Measurements from ENCODE around the gene RPH3AL. TPM values are rescaled to one million over a fixed set of nuclear protein-coding genes. Genes with fewer than 3 reads are reported as not detected.

RPH3AL gene
- polyA plus RNA-seq, 1 experiment, result 4.0 TPM

DNA sequence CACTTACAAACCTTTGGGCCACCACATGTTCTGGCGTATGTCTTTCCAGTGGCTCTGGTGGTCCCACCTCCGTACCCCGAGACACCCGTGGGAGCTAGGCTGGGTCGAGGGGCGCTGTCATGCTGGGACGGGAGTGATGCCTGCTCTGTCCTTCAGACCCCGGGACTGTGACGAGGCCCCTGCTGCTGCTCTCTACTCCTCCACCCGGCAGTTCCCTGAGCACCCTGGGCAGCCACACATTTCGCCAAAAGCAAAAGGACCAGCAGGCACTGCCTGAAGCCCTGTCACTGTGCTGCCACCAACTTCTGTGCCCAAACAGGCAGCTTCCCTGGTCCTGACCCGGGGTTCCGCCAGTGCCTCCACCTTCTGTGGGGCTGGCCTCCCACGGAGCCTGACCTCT, 186.7 kb downstream of the RPH3AL start:
- POLR2A ChIA-PET, result no interaction called here
- CTCF ChIA-PET, result interaction anchor here (0.7 to 5.1 kb wide), 3 partner anchors 34 to 221 kb away, joined by 3 to 26 read pairs (median 4); no protein-coding TSS in a partner anchor
- DNase-seq (ENCODE audit: low read depth), result no peak

GRCh38 chr17:164303-165235, 188.0 kb downstream of the RPH3AL start:
- ChIA-PET CTCF (interaction anchor here (0.6 to 5.1 kb wide), 5 partner anchors 10 to 223 kb away, joined by 3 to 26 read pairs (median 3); no protein-coding TSS in a partner anchor), POLR2A (no interaction called here)
- peak; percentile 55 for TF ChIP-seq CTCF (IDR thresholded peaks at IDR 0.05; ENCODE audit: insufficient read depth, low read depth, low read length)
- H3K36me3 ChIP-seq (ENCODE audit: control insufficient read depth, insufficient read depth, low read length), result no peaks in the 10 kb centered on the region
- peaks cover 2% of the 10 kb centered on the region; the same call in 1 of the 2 replicates for H3K27me3 ChIP-seq (ENCODE audit: control insufficient read depth, insufficient read depth, low read length)
- no peak overlapping the region for H3K4me3 ChIP-seq (ENCODE audit: low read depth, low read length)
- DNase-seq (ENCODE audit: low read depth), result no peak

More for the DNA sequence above, 186.7 kb downstream of the RPH3AL start:
- Histone ChIP-seq H3K27me3 (ENCODE audit: control insufficient read depth, insufficient read depth, low read length) (no peaks in the 10 kb centered on the region; the same call in 1 of the 2 replicates), H3K36me3 (ENCODE audit: control insufficient read depth, insufficient read depth, low read length) (no peaks in the 10 kb centered on the region), H3K4me3 (ENCODE audit: low read depth, low read length) (no peak overlapping the region)
- no peak for TF ChIP-seq CTCF (IDR thresholded peaks at IDR 0.05; ENCODE audit: insufficient read depth, low read depth, low read length)

- peak; percentile 31 for TF ChIP-seq CTCF (IDR thresholded peaks at IDR 0.05; ENCODE audit: insufficient read depth, low read depth, low read length)
- ChIA-PET CTCF (interaction anchor here (5.1 kb wide), 1 partner anchor 224 kb away, joined by 26 read pairs; no protein-coding TSS in a partner anchor), POLR2A (no interaction called here)
- Histone ChIP-seq H3K4me3 (ENCODE audit: low read depth, low read length) (no peak overlapping the region), H3K27me3 (ENCODE audit: control insufficient read depth, insufficient read depth, low read length) (peaks cover 2% of the 10 kb centered on the region; the same call in 1 of the 2 replicates), H3K36me3 (ENCODE audit: control insufficient read depth, insufficient read depth, low read length) (no peaks in the 10 kb centered on the region)
- no peak for DNase-seq (ENCODE audit: low read depth)
Observed at GRCh38 chr17:163514-164098, 189.0 kb downstream of the RPH3AL start.

DNA sequence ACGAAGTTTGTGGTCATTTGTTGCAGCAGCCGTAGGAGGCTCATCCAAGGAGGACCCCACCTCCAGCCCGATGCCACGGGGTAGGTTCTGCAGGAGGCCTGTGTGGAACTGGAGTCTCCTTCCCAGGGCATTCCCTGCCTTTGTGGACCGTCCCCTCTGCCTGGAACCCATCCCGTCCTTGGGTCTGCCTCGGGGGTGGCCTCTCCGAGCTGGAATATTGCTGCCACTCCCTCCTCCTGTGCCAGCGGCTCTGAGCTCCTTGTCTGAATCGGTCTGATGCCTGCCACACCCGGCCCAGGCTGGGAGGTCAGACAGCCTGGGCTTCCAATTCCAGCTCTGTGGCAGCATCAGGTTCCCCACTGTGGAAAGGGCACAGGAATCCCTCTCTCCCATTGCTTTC, 189.9 kb downstream of the RPH3AL start:
- H3K4me3 ChIP-seq (ENCODE audit: low read depth, low read length), result no peak overlapping the region
- CTCF ChIA-PET, result interaction anchor here (1.1 to 5.1 kb wide), 3 partner anchors 14 to 225 kb away, joined by 3 to 26 read pairs (median 4); no protein-coding TSS in a partner anchor
- POLR2A ChIA-PET, result no interaction called here

More for the DNA sequence above, 189.9 kb downstream of the RPH3AL start:
- peaks cover 2% of the 10 kb centered on the region; the same call in 1 of the 2 replicates for H3K27me3 ChIP-seq (ENCODE audit: control insufficient read depth, insufficient read depth, low read length)
- DNase-seq (ENCODE audit: low read depth), result no peak
- no peaks in the 10 kb centered on the region for H3K36me3 ChIP-seq (ENCODE audit: control insufficient read depth, insufficient read depth, low read length)
- TF ChIP-seq CTCF (IDR thresholded peaks at IDR 0.05; ENCODE audit: insufficient read depth, low read depth, low read length), result no peak

Other genes with a start within 250 kb of the RPH3AL start
- not detected in 2 replicates for gene SCGB1C2, start 215.2 kb downstream of the RPH3AL start, polyA plus RNA-seq (2011; rRNA removed)
- not detected in 2 replicates for gene DOC2B, start 171.2 kb downstream of the RPH3AL start, polyA plus RNA-seq (2011; rRNA removed)
- 23.5 and 24.9 TPM in 2 replicates for gene RFLNB, start 93.1 kb upstream of the RPH3AL start, polyA plus RNA-seq (2011; rRNA removed)